ENCODE data around the gene DNAI2.
A peak's percentile ranks its signal among the peaks of the same experiment; 100 is the strongest.
"Not testable (repeated sequence)": the region's sequence is repeated elsewhere in the genome, so short reads cannot be mapped to it uniquely, and the experiment has no call there.

Gene DNAI2

GRCh38 chr17:74276051-74276476, 2.0 kb downstream of the DNAI2 start:
- Histone ChIP-seq H3K36me3 (no peaks in the 10 kb centered on the region), H3K27me3 (peaks cover 0 to 47% of the 10 kb centered on the region in 2 donors), H3K27ac (no peak overlapping the region), H3K4me1 (no peaks in the 10 kb centered on the region), H3K9me3 (no peaks in the 10 kb centered on the region), H3K4me3 (no peak overlapping the region)
- intact Hi-C loops (cut with DNase I; ENCODE audit: low total_unique reads), result no loop called here
- DNase-seq, result no peak
- TF ChIP-seq CTCF (IDR thresholded peaks at IDR 0.05), result no peak

GRCh38 chr17:74276541-74277009, 2.5 kb downstream of the DNAI2 start:
- Histone ChIP-seq H3K36me3 (no peaks in the 10 kb centered on the region), H3K9me3 (no peaks in the 10 kb centered on the region)
- intact Hi-C loops (cut with DNase I; ENCODE audit: low total_unique reads), result no loop called here

GRCh38 chr17:74277935-74278334, 3.9 kb downstream of the DNAI2 start:
- H3K4me1 ChIP-seq, result no peaks in the 10 kb centered on the region
- no peaks in the 10 kb centered on the region for H3K36me3 ChIP-seq
- TF ChIP-seq CTCF (IDR thresholded peaks at IDR 0.05), result no peak
- H3K9me3 ChIP-seq, result no peaks in the 10 kb centered on the region
- no peak overlapping the region for H3K4me3 ChIP-seq
- peaks cover 0 to 38% of the 10 kb centered on the region in 2 donors for H3K27me3 ChIP-seq
- no peak overlapping the region for H3K27ac ChIP-seq
- intact Hi-C loops (cut with DNase I; ENCODE audit: low total_unique reads), result no loop called here
- DNase-seq, result no peak

More at GRCh38 chr17:74276541-74277009, 2.5 kb downstream of the DNAI2 start:
- Histone ChIP-seq H3K4me1 (no peaks in the 10 kb centered on the region), H3K27ac (no peak overlapping the region), H3K27me3 (peaks cover 0 to 47% of the 10 kb centered on the region in 2 donors), H3K4me3 (no peak overlapping the region)
- DNase-seq, result peak in 1 of 2 donors; percentile 55
- TF ChIP-seq CTCF (IDR thresholded peaks at IDR 0.05), result no peak

GRCh38 chr17:74279617-74280016, 5.6 kb downstream of the DNAI2 start:
- intact Hi-C loops (cut with DNase I; ENCODE audit: low total_unique reads), result loop anchor here (10.0 kb wide), 1 partner anchor 185 kb away; no protein-coding TSS in a partner anchor
- H3K27me3 ChIP-seq, result peaks cover 0 to 34% of the 10 kb centered on the region in 2 donors
- H3K27ac ChIP-seq, H3K4me1 ChIP-seq, H3K4me3 ChIP-seq, H3K9me3 ChIP-seq, H3K36me3 ChIP-seq, DNase-seq: not testable (repeated sequence)

- DNase-seq, result no peak
- Histone ChIP-seq H3K27me3 (peaks cover 0 to 34% of the 10 kb centered on the region in 2 donors), H3K36me3 (no peaks in the 10 kb centered on the region), H3K4me1 (no peaks in the 10 kb centered on the region), H3K4me3 (no peak overlapping the region), H3K27ac (no peak overlapping the region), H3K9me3 (no peaks in the 10 kb centered on the region)
- intact Hi-C loops (cut with DNase I; ENCODE audit: low total_unique reads), result loop anchor here (10.0 kb wide), 1 partner anchor 185 kb away; no protein-coding TSS in a partner anchor
- no peak for TF ChIP-seq CTCF (IDR thresholded peaks at IDR 0.05)
Observed at GRCh38 chr17:74280093-74280513, 6.1 kb downstream of the DNAI2 start.

- H3K9me3 ChIP-seq, result no peaks in the 10 kb centered on the region
- H3K27me3 ChIP-seq, result peaks cover 0 to 21% of the 10 kb centered on the region in 2 donors
- H3K27ac ChIP-seq, result no peak overlapping the region
- no peaks in the 10 kb centered on the region for H3K36me3 ChIP-seq
- H3K4me1 ChIP-seq, result no peaks in the 10 kb centered on the region
- no peak overlapping the region for H3K4me3 ChIP-seq
- DNase-seq, result no peak
- no peak for TF ChIP-seq CTCF (IDR thresholded peaks at IDR 0.05)
- intact Hi-C loops (cut with DNase I; ENCODE audit: low total_unique reads), result loop anchor here (10.0 kb wide), 1 partner anchor 187 kb away; no protein-coding TSS in a partner anchor
Observed at GRCh38 chr17:74281799-74282198, 7.8 kb downstream of the DNAI2 start.

- H3K27ac ChIP-seq, H3K9me3 ChIP-seq, DNase-seq, H3K36me3 ChIP-seq, H3K4me1 ChIP-seq, H3K4me3 ChIP-seq: not testable (repeated sequence)
- intact Hi-C loops (cut with DNase I; ENCODE audit: low total_unique reads), result loop anchor here (10.0 kb wide), 1 partner anchor 187 kb away; no protein-coding TSS in a partner anchor
- peaks cover 0 to 21% of the 10 kb centered on the region in 2 donors for H3K27me3 ChIP-seq
Observed at GRCh38 chr17:74282274-74282586, 8.2 kb downstream of the DNAI2 start.
